Stomach (tissue), 4 donors: ENCODE measurements around the gene ADAM8.

Experiments used
- EP300 ChIP-seq: sonication (generic); formaldehyde crosslinking; IDR thresholded peaks from one replicate; pipeline ENCODE4 v1.6.1; 2017; ENCODE audit warnings: antibody characterized with exemption
- TF ChIP-seq, protein P1 (sequence below), 7 experiments: fragments of 450-650 bp in 4 of 7; fragments of 200-600 bp in 3 of 7; sonication (generic) in 3 of 7; IDR thresholded peaks; one replicate each; pipeline ENCODE4 v1.5.1; 2016 to 2019; ENCODE audit warnings: antibody characterized with exemption in 7 of 7, control low read depth in 2 of 7, mild to moderate bottlenecking in 1 of 7

DNA sequence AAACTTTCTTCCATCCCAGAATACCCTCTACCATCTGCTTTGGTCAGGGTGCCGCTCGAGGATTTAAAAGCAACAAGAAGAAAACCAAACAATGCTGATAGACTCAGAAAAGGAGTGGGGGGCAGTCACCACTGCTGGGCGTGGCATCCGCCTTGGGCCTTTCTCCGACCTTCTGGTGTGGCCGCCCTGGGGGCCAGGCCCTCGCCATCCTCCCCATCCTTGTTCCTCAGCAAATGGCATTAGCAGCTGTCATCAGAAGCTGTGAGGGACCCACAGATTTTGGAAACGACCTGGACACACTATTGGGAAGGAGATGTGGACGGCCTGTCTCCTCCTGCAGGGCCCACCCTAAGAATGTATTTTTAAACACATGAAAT lies 36.1 kb upstream of the ADAM8 start:
- TF ChIP-seq EP300 = no peak
- TF ChIP-seq, protein P1, sequence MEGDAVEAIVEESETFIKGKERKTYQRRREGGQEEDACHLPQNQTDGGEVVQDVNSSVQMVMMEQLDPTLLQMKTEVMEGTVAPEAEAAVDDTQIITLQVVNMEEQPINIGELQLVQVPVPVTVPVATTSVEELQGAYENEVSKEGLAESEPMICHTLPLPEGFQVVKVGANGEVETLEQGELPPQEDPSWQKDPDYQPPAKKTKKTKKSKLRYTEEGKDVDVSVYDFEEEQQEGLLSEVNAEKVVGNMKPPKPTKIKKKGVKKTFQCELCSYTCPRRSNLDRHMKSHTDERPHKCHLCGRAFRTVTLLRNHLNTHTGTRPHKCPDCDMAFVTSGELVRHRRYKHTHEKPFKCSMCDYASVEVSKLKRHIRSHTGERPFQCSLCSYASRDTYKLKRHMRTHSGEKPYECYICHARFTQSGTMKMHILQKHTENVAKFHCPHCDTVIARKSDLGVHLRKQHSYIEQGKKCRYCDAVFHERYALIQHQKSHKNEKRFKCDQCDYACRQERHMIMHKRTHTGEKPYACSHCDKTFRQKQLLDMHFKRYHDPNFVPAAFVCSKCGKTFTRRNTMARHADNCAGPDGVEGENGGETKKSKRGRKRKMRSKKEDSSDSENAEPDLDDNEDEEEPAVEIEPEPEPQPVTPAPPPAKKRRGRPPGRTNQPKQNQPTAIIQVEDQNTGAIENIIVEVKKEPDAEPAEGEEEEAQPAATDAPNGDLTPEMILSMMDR (IDR thresholded peaks at IDR 0.05) = no peak
